Activated effector memory CD4-positive, alpha-beta T cell treated with Interleukin-2 at 50 U/mL for 16 hours (primary cell): ENCODE data around the gene MORN1.

Experiments
- DNase-seq: peaks from one replicate; pipeline ENCODE4 v3.0.0-alpha.2; 2020

The MORN1 gene

DNA sequence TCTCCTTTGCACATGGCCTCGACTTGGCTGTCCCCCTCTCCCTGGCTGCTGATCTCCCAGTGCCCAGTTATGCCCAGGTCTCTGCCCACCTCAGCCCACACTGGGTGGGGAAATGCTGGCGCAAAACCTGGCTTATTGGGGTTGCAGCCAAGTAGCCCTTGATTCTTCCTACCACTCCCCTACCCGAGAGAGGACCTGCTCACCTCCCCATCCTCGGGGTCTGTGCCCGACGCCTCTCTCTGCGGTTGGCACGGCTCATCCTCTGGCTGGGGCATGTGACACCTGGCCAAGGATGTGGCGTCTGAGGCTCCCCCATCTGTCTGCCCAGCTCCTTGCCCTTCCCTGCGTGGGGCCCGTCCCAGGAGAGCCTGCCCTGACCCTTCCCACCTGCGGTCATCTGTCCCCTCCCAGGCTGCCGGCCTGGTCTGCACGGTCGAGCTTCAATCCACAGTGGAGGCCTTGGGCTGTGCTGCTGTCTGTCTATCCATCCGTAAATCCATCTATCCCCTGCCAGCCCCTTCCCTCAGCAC lies 27.5 kb upstream of the MORN1 start:
- no peak for DNase-seq

DNA sequence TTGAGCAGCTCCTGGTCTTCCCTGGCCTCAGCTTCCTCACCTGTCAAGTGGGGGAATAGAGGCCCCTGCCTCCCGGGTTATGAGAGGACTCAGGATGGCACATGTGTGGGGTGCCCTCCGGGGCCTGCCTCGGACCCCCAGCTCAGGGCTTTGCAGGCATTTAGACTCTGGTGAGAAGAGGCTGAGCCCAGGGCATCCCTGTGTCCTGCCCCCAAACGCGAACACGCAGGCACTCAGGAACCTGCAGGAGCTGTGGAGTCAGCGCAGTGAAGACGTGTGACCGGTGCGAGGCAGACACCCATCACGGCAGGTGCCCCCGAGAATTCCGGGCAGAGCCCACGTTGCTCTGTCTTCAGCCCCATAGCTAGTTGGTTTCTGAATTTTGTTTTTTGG lies 26.5 kb upstream of the MORN1 start:
- no peak for DNase-seq

DNA sequence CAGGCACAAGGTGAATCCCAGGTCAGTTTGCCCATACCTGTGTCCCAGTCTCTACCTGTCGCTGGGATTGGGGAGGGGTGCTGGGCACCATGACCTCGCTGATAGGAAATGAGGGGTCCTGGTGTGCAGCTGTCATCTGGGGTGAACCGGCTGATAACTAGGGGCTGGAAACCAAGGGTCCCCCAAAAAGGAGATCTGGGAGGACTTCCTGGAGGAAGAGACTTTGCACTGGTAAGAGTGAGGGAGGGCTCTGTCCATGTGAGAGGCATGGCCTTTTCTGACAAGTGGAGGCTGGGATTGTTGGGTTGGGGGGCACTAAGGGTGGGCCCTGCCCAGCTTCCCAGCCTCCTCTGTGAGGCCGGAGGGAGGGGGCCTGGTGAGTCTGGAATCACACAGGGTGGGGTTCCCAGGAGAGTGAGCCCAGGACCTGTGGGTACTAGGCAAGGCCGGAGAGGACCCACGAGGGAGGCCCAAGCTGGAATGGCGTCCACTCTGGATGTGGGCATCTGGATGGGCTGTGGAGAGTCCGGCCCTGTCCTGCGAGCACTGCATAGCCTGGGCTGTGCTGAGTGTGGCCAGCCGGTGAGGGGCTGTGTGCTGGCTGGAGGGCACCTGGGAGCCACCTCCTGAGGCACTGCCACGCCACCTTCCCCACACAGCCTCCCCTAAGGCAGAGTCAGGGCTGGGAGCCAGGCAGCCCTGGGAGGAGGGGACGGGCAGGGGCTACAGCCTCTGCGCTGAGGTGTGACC lies 25.9 kb upstream of the MORN1 start:
- no peak for DNase-seq

DNA sequence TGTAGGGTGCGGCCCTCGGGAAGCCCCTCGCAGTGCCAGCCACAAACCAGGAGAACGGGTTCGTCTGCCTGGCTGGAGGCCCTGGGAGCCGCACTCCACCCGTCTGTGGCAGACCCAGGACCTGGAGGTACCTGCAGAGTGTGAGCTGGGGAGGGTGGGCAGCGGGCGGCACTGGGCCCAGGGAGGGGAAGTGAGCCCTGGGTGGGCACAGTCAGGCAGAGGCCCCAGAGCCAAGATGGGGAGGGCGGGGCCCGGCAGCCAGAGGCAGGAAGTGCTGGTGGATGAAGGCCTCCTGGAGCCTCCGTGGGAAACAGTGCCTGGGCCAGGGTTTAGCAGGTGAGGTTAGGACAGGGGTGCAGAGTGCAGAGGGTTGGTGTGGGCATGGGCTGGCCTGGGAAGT lies 25.0 kb upstream of the MORN1 start:
- peak; percentile 29 for DNase-seq

DNA sequence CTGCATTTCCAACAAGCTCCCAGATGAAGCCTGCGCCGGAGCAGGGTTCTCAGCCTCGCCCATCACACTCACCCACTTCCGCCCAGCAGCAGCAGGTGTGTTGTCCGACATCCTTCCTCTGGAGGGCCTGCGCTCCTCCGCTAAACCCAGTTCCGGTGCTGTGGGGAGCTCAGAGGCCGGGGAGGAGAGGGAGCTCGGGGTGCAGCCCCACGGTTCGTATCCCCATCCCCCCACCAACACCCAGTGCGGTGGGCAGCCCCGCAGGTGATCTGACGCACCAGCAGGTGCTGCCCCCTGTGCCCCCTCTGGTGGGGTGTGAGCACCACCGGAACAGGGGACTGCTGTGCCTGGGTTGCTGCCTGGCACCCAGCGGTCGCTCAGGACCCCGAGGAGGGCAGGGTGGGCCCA lies 24.5 kb upstream of the MORN1 start:
- peak; percentile 56 for DNase-seq

DNA sequence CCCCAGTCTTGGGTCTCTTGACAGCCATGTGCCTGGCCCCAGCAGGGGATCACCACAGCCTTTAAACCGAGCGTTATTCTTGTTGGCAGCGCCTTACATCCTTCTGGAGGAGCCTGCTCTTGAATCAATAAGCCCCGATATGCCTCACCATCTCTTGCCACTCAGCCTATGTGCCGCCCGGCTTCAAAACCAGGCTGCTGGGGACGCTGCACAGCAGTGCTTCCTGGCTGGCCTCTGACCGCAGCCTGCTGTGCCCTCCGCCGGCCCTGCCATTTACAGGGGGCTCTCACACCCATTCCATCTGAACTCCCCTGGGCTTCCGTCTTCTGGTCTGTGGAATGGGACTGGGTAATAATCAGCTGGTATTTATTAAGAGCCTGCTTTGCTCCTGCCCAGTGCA lies 24.0 kb upstream of the MORN1 start:
- DNase-seq, result no peak

DNA sequence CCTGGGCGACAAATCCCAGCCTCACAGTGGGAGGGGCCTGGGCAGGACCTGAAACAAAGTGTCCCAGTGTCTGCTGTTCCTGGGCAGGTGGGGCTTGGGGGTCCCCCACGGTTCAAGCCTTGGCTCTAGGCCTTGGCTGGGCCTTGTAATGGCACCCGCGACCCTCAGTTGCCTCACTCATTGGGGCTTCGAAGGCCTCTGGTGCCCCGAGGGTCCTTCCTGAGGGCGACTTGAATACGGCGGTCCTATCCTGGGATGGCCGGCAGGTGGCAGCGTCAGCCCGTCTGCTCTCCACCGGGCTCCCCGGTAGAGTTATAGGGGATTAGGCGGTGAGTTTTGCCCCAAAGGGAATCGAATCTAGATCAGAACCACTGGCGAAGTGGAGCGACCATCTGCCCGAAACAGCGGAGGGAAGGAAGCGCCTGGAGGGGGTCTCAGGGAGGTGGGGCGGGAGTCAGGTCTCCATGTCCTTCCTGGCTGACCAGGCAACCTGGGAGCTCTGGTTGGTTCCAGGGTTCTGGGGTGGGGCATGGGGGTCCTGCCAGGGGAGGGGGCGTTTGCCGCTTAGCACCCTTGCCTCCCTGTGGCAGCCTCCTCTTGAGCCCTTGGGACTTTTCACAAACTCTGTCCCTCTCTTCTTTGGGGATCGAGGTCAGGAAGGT lies 23.1 kb upstream of the MORN1 start:
- DNase-seq, result peak; percentile 72

DNA sequence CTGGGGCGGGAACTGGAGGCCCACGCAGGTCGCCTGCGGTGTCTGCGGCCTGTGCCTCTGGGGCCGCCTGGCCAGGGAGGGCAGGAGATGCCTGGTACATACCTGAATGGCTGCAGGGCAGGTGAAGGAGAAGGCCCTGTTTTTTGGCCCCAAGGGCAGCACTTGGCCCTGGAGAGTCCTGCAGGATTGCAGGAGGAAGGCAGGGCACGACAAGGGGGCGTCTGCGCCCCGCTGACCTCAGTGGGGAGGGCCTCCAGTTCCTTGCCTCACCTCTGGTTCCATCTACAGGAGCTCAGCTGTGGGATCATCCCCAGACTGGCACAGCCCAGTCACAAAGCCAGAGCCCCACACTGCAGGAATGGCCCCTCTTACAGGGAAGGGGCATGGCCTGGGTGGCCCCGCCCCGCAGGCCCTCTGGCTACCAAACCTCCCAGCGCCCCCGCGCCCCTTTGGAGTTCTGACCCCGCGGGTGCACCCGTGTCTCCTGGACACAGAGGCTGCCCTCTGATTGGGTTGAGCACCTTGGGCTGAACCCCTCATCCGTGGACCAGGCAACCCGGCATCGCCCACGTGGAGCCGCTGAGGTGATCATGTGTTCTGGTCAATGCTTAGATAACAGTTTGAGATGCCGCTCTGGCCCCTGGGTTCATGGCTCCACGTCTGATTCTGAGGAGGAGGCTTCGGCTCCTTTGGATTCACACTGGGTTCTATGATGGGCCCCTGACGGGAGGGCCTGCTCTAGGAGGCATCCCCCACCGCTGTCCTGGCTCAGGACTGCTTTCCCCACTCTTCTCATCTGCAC lies 22.3 kb upstream of the MORN1 start:
- peak; percentile 8 for DNase-seq

DNA sequence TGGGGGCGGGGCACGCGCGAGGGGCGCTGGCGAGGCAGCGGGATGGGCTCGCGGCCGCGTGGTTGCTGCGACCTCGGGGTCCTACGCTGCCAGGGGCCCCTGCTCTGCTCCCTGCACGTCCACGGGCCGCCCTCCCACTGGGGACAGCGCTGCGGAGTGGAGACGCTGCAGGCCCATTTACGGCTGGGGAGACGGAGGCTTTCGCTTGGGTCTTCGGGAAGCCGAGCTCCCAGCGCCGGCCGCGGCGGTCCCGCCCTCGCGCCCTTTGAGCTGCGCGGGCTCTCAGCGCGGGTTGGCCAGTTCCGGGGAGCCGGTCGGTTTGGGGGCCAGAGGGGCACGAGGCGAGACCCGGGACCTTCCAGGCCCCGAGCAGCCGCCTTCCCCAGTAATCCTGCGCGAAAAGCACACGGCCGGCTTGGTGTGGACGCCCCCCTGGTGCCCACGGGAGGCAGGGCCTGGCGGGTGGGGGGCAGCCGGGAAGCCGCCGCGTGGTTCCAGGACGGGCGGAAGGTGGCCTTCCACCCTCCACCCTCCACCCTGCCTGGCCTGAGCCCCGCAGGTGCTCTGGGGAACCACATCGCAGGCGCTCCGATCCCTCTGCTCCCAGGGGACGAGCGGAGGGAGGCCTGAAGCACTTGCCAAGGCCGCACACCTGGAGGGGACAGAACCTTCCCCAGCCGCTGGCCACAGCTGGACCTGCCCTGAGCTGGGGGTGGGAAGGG lies 21.6 kb upstream of the MORN1 start:
- no peak for DNase-seq

DNA sequence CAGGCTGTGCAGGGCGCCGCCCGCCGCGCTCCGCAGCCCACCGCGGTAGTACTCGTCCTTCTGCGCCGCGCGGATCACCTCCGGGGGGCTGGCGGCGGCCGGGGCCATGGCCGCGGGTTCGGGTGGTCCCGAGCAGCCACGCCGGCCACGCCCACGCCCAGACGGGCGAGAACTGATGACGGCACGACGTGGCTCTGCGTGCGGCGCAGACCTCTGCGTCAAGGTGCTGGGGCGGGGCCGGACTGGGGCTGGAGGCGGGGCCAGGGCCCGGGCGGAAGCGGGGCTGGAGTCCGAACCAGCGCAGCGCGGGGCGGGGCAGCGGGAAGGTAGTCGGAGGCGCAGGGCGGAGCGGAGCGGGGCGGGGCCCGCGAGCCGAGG lies 21.0 kb upstream of the MORN1 start, which contains the start of gene PEX10:
Gene PEX10, minus strand, starts transcription at position 170 of the 378 bp plus-strand sequence. Its CDS starts 62 bp downstream, at position 108.
- DNase-seq, result peak; percentile 99

DNA sequence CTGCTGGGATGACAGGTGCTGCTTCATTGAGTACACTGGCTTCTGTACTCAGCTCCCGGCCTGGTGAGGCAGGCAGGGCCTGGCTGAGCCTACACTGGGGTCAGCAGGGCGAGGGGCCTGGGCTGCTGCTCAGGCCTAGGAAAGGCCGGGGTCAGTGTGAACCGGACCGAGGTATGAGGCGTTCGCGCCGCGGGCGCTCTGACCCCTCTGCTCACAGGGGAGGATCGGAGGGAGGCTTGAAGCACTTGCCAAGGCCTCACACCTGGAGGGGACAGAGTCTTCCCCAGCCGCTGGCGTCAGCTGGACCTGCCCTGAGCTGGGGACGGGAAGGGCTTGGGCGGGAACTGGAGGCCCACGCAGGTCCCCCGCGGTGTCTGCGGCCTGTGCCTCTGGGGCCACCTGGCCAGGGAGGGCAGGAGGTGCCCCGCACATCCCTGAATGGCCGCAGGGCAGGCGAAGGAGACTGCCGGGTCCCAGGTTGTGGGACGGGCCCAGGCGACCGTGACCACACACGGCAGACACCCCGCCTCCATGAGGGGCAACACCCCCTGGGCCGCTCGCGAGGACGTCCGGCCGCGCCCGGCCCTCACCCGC lies 20.5 kb upstream of the MORN1 start:
- no peak for DNase-seq

DNA sequence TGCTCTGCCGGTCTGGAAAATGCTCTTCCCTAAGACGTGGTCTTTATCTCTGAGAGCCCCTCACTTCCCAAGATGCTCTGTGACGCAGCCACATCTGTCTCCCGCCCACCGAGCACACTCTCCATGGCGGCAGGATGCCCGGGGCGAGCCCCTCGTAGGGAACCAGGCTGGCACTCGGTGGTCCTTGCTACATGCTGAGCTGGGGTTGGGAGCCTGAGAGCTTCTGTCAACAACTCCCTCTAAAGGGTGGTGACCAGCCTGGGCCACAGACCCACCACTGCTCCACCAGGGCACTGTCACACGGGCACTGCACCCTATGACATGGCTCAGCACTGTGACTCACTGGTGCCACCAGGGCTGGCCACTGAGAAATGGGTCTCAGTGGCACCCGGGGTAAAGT lies 18.4 kb upstream of the MORN1 start:
- no peak for DNase-seq

DNA sequence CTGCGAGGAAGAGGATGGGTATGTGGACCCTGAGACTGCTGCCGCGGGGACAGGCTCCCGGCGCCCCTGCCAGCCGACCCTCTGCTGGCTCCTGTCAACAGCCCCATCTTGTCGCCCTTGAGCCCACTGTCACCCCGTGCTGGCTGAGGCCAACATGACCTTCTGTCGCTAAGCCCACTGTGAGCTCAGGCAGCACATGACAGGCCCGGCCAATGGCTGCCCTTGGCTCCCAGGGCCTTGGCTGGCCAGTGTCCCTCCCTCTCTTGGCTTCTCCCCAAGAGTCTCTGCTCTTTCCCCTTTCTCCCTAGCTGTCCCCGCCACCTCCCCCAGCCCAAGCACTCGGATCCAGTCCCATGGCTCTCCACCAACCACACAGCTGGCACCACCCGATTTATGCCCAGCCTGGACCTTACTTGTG lies 17.5 kb upstream of the MORN1 start:
- no peak for DNase-seq

DNA sequence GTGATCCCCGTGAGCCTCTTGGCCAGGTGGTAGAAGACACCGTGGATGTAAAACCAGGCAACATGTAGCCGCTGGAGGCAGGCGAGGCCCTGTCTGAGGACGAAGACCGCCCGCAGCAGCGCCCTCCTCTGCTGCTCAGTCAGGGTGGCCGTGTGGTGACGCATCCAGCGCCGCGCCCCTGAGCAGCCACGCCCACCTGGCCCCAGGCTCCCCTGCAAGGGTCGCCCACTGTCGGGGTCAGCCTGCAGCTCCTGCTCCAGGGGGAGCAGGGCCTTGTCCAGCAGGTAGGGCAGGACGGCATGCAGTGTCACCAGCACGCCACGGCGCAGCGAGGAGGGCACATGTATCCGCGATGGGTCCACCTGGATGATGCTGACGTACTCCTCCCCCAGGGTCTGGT lies 17.1 kb upstream of the MORN1 start:
- no peak for DNase-seq

DNA sequence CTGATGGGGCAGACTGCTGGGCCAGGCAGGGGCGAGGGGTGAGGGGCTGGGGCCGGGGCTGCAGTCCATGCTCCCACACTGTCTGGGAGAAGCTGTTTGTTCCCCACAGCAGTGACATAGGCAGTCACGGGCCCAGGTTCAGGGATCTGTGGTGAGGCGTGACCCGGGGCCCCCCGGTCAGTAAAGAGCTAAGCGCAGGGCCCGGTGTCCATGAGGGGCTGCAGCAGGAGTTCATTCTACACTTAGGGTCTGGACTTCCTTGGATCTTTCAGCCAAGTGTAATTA lies 16.6 kb upstream of the MORN1 start:
- DNase-seq, result no peak

DNA sequence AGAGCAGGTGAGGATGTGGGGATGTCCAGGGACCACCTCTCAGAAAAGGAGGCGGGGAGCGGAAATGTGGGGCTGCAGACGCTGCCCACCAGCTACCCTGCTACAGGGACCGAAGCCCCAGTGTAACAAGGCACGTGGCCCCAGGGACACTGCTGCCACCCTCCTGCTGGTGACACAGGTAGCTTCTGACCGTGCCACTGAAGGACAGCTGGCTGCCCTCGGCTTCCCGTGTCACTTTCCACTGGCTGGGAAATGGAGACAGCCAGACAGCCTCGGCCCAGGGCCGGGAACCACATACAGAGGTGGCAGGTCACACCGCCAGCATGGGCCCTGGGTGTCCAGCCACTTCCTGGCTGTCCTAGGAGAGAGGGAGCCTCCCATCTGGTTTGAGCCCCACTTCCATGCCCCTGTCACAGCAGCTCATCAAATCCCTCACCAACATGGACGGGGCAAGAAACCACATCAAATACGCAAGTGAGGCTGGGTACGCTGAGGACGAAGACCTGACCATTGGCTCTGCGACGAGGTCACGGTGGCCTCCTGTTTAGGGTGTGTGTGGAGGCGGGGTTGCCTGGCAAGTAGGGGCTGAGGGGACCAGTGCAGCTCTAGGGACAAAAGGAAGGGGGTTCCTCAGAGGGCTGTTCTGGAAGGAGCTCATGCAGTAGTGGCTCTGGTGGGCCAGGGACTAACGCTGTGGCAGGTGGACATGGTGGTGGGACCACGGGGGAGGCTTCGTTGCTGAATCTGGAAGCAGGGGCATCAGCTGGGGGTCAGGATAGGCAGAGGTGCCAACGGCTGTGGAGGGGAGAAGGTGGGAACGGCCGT lies 16.0 kb upstream of the MORN1 start:
- no peak for DNase-seq

DNA sequence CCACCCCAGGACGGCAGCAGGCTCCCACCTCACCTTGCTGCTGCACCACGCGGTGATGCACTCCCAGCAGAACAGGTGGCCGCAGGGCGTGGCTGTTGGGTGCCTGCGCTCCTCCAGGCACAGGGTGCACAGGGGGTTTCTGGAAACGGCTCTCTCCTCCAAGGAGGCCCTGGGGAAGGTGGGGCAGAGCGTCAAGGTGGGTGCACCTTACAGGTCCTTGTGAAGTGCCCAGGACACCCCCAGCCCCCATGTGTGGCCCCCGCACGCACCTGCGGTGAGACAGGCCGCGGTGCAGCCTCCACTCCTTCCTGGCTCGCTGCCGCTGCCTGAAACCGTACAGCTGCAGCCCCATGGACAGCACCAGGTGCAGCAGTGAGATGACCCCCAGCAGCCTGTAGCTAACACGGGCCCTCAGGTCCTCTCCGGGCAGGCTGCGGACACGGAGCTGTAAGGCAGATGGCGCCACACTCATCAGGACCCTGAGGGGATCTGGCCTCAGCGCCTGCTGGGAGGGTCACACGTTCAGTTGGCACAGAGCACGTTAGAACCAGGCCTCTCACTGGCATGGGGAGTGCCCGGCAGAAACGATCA lies 15.2 kb upstream of the MORN1 start:
- DNase-seq, result no peak

DNA sequence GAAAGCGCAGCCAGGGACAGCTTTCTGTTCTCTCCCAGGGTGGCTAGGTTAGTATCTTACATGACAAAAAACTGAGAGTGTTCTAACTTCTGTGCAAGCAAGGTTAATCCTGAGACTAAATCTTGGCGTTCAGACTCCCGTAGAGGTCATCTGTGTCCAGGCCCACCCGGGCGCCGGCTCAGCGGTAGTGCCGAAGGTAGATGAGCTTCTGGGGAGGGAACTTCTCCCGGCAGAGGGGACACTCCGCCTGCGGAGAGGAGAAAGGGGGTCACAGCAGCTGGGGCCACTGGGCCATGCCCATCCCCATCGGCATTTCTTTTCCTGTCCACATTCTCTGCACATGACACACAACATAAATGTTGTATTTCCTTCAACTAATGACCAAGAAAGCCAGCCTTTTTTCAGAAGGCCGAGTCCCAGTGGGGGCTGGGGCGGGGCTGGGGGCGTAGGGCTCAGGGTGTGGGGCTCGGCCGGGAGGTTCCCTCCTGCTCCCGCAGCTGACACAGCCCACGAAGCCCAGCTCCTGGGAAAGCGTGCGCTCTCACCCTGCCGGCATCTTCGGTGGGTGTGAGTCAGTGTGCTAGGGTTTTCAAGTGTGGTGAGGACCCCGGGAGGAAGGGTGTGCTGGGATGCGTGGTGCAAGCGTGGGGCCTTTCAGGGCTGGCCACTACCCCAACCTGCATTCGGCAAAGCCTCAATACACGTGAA lies 14.4 kb upstream of the MORN1 start:
- no peak for DNase-seq

DNA sequence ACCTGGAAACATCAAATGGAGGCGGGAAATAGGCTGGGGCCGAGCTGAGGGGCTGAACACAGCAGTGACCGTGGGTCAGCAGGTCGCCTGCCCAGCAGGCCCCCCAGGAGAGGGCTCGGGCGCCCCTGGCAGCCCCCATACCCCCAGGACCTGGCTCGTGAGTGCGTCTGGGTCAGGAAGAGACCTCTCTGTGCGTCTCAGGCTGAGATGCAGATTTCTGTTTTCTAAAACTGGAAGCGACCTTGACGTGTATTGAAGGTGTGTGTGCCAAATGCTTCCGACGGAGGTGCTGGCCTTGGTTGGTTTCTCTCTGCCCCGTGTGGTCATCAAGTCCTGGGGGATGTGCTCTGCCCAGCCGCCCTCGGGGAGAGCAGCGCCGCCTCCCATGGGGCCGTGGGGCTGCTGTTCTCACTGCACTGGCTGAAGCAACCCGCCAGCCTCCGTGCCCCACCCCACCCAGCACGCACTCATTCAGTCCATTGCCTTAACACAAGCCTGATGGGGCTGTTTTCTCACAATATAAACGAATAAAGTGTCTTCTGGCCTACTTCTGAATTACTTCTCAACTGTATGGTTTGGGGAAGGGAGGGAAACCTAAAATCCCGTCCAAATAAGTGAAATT lies 13.6 kb upstream of the MORN1 start:
- DNase-seq, result no peak
